Ishikawa (cell line): ENCODE results near the gene GPC6.

Experiments
- CEBPB ChIP-seq: IDR thresholded peaks from 2 replicates; pipeline ENCODE4 v1.6.1; 2012
- CREB1 ChIP-seq: IDR thresholded peaks from 2 replicates; pipeline ENCODE4 v1.6.1; 2012; ENCODE audit warnings: low read depth
- EGR1 ChIP-seq: IDR thresholded peaks from 2 replicates; pipeline ENCODE4 v1.6.1; 2012
- EP300 ChIP-seq: IDR thresholded peaks from 2 replicates; pipeline ENCODE4 v1.6.1; 2012; ENCODE audit warnings: borderline replicate concordance
- FOXM1 ChIP-seq: IDR thresholded peaks from 2 replicates; pipeline ENCODE4 v1.6.1; 2012; ENCODE audit warnings: low read depth, borderline replicate concordance
- MAX ChIP-seq: IDR thresholded peaks from 2 replicates; pipeline ENCODE4 v1.6.1; 2012
- NFIC ChIP-seq: IDR thresholded peaks from 2 replicates; pipeline ENCODE4 v1.6.1; 2012
- RAD21 ChIP-seq: IDR thresholded peaks from 2 replicates; pipeline ENCODE4 v1.6.1; 2012; ENCODE audit warnings: low read depth
- REST ChIP-seq: IDR thresholded peaks from 2 replicates; pipeline ENCODE4 v1.6.1; 2012; ENCODE audit warnings: low read depth, mild to moderate bottlenecking
- TAF1 ChIP-seq: IDR thresholded peaks from 2 replicates; pipeline ENCODE4 v1.6.1; 2012; ENCODE audit warnings: low read depth, mild to moderate bottlenecking
- TCF12 ChIP-seq: IDR thresholded peaks from 2 replicates; pipeline ENCODE4 v1.6.1; 2012; ENCODE audit warnings: low read depth
- TEAD4 ChIP-seq: IDR thresholded peaks from 2 replicates; pipeline ENCODE4 v1.6.1; 2012
- USF1 ChIP-seq: IDR thresholded peaks from 2 replicates; pipeline ENCODE4 v1.6.1; 2012
- YY1 ChIP-seq: IDR thresholded peaks from 2 replicates; pipeline ENCODE4 v1.6.1; 2012; ENCODE audit warnings: low read depth
- ZBTB7A ChIP-seq: IDR thresholded peaks from 2 replicates; pipeline ENCODE4 v1.6.1; 2012; ENCODE audit warnings: low read depth

GPC6 gene

GRCh38 chr13:94061301-94061700, 834.7 kb downstream of the GPC6 start:
- TF ChIP-seq FOXM1 = no peak
- no peak for TF ChIP-seq MAX
- TF ChIP-seq ZBTB7A = no peak
- TF ChIP-seq EGR1 = no peak
- no peak for TF ChIP-seq CEBPB
- TF ChIP-seq TAF1 = no peak
- no peak for TF ChIP-seq TCF12
- TF ChIP-seq YY1 = no peak
- TF ChIP-seq CREB1 = no peak
- TF ChIP-seq NFIC = no peak
- TF ChIP-seq EP300 = no peak
- no peak for TF ChIP-seq USF1

- no peak for TF ChIP-seq TCF12
- no peak for TF ChIP-seq USF1
- TF ChIP-seq FOXM1 = no peak
- TF ChIP-seq REST = no peak
- TF ChIP-seq EP300 = no peak
- no peak for TF ChIP-seq EGR1
These were observed 836.5 kb downstream of the GPC6 start for GRCh38 chr13:94063096-94063495.

- TF ChIP-seq REST = no peak
- TF ChIP-seq TEAD4 = no peak
- no peak for TF ChIP-seq ZBTB7A
- no peak for TF ChIP-seq CEBPB
- no peak for TF ChIP-seq EP300
- no peak for TF ChIP-seq MAX
- no peak for TF ChIP-seq TAF1
These were observed 837.2 kb downstream of the GPC6 start for GRCh38 chr13:94063848-94064247.

- TF ChIP-seq YY1 = no peak
- TF ChIP-seq EP300 = no peak
- TF ChIP-seq USF1 = no peak
- TF ChIP-seq TEAD4 = no peak
- TF ChIP-seq MAX = no peak
- TF ChIP-seq CREB1 = no peak
- no peak for TF ChIP-seq CEBPB
- no peak for TF ChIP-seq FOXM1
- TF ChIP-seq RAD21 = no peak
- TF ChIP-seq TAF1 = no peak
- no peak for TF ChIP-seq REST
- no peak for TF ChIP-seq EGR1
- no peak for TF ChIP-seq NFIC
- no peak for TF ChIP-seq TCF12
- TF ChIP-seq ZBTB7A = no peak
These were observed 839.1 kb downstream of the GPC6 start for GRCh38 chr13:94065741-94066140.
